ENCODE measurements around the gene HOXA3. TPM values are rescaled to one million over a fixed set of nuclear protein-coding genes. Genes with fewer than 3 reads are reported as not detected.
A peak's percentile ranks its signal among the peaks of the same experiment; 100 is the strongest.

HOXA3 gene
- total RNA-seq, 1 experiment from 2014 or later: 9.2 TPM

GRCh38 chr7:27113991-27114769 lies 38.2 kb downstream of the HOXA3 start:
- no peaks in the 10 kb centered on the region for H3K9me2 ChIP-seq (ENCODE audit: insufficient read depth)
- DNase-seq (ENCODE audit: low read depth, low spot score) (no peak), ATAC-seq (peak; percentile 30)
- H3K9ac ChIP-seq (ENCODE audit: low read length): peak overlapping the region; percentile 67
- intact Hi-C loops (cut with micrococcal nuclease): loop anchor here (2.0 kb wide), 1 partner anchor 17 kb away; the partner anchor contains the start of gene HOXA4
- H3K27ac ChIP-seq (ENCODE audit: low read depth, low read length): peak overlapping the region; percentile 60
- H2AFZ ChIP-seq (ENCODE audit: low read depth, low read length, poor library complexity, severe bottlenecking): no peak overlapping the region
- peak overlapping the region; percentile 57 to 60 for H3K4me3 ChIP-seq (replicated peaks in 1 of 2; ENCODE audit: low read depth in 1 of 2, low read length in 2 of 2)
- no peaks in the 10 kb centered on the region for H4K20me1 ChIP-seq (ENCODE audit: insufficient read depth)
- CTCF ChIA-PET: no interaction called here
- H3K79me2 ChIP-seq (ENCODE audit: insufficient read depth, low read length): peaks cover 20% of the 10 kb centered on the region
- BruUV-seq (replicated peaks): TSS peak; percentile 73
- no peak for TF ChIP-seq EZH2 (IDR thresholded peaks at IDR 0.05)
- peak overlapping the region; percentile 89 for H3K4me2 ChIP-seq (ENCODE audit: low read length)
- peaks cover 7% of the 10 kb centered on the region; the same call in 1 of the 2 replicates for H3K27me3 ChIP-seq (ENCODE audit: insufficient read depth, low read length)
- POLR2A ChIA-PET: interaction anchor here (0.5 to 2.4 kb wide), 6 partner anchors 16 to 450 kb away, joined by 3 to 8 read pairs (median 4); partner anchors contain the start of genes HOXA1, HOXA4 and SKAP2
- RAD21 ChIA-PET (ENCODE audit: low non-redundant PET in 1 of 2, low total read pairs in 2 of 2, uncharacterized antibody in 2 of 2, unreplicated experiment in 2 of 2): interaction anchor here in 1 of 2 experiments (1.5 kb wide), 1 partner anchor 259 kb away, joined by 3 read pairs; no protein-coding TSS in a partner anchor
- peaks cover 57 to 71% of the 10 kb centered on the region in 2 experiments for H3K4me1 ChIP-seq (ENCODE audit: control insufficient read depth in 1 of 2, insufficient read depth in 2 of 2, low read length in 2 of 2)
- H3K9me3 ChIP-seq (ENCODE audit: control insufficient read depth in 1 of 2, insufficient read depth in 1 of 2, low read depth in 1 of 2, low read length in 2 of 2): no peaks in the 10 kb centered on the region
- no peaks in the 10 kb centered on the region for H3K36me3 ChIP-seq (ENCODE audit: control insufficient read depth in 1 of 2, insufficient read depth in 2 of 2, low read length in 2 of 2)

DNA sequence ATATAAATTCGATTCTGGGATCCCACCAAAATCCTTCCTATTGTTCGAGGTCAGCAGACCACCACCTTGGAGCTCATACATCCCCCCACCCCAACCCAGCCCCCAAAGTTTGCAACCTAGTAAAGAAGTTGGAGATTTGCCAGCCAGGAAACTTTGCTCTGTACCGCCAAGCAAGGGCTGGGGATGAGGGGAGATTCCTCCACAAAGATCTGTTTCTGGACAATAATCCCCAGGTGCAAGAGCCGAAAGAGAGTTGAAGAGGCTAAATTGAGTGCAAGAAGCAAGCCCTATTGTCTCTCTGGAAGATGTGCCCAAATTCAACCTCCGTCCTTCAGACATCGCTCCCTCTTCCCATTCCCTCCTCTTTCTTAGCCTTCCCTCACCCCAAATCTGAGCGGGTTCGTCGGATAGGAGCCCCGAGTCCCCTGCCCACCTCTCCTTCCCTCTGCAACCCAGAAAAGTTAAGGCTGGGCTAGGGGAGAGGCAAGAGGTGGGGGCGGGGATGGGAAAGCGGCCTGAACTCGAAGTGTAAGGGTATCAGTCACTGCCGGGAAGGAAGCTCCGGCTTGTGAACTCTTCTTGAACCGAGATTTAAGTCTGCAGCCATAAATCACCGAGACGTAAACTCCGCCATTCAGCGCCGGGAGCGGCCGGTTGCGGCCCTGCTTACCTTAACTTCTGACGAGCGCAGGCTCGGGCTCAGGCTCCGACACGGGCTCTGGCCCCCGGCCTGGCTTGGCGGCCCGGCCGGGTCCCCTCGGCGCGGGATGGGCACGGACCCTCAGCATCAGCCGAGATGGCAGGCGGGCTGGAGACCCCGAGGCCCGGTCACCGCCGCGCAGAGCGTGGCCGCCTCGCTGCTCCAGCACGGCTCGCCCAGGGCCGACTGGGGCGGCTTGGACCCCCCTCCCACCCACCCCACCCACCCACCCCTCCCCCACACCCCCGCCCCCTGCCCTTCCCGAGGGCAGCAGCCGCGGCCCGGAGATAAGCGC lies 39.1 kb downstream of the HOXA3 start:
- ChIA-PET CTCF (no interaction called here), RAD21 (ENCODE audit: low non-redundant PET in 1 of 2, low total read pairs in 2 of 2, uncharacterized antibody in 2 of 2, unreplicated experiment in 2 of 2) (interaction anchor here in 1 of 2 experiments (1.5 kb wide), 1 partner anchor 258 kb away, joined by 3 read pairs; no protein-coding TSS in a partner anchor), POLR2A (interaction anchor here (0.5 to 2.4 kb wide), 3 partner anchors 15 to 449 kb away, joined by 3 to 6 read pairs (median 3); no protein-coding TSS in a partner anchor)
- H3K4me1 ChIP-seq (ENCODE audit: control insufficient read depth in 1 of 2, insufficient read depth in 2 of 2, low read length in 2 of 2): peaks cover 56 to 63% of the 10 kb centered on the region in 2 experiments
- H3K27me3 ChIP-seq (ENCODE audit: insufficient read depth, low read length): no peaks in the 10 kb centered on the region
- H3K79me2 ChIP-seq (ENCODE audit: insufficient read depth, low read length): peaks cover 20% of the 10 kb centered on the region
- peak overlapping the region; percentile 98 for H3K4me2 ChIP-seq (ENCODE audit: low read length)
- no TSS peak for BruUV-seq (replicated peaks)
- DNase-seq (ENCODE audit: low read depth, low spot score): peak; percentile 60
- H3K9me3 ChIP-seq (ENCODE audit: control insufficient read depth in 1 of 2, insufficient read depth in 1 of 2, low read depth in 1 of 2, low read length in 2 of 2): no peaks in the 10 kb centered on the region
- H4K20me1 ChIP-seq (ENCODE audit: insufficient read depth): no peaks in the 10 kb centered on the region
- H3K9ac ChIP-seq (ENCODE audit: low read length): peak overlapping the region; percentile 70
- no peak overlapping the region for H2AFZ ChIP-seq (ENCODE audit: low read depth, low read length, poor library complexity, severe bottlenecking)
- H3K9me2 ChIP-seq (ENCODE audit: insufficient read depth): no peaks in the 10 kb centered on the region
- peak overlapping the region; percentile 57 to 74 for H3K4me3 ChIP-seq (replicated peaks in 1 of 2; ENCODE audit: low read depth in 1 of 2, low read length in 2 of 2)
- peak; percentile 36 for ATAC-seq
- H3K36me3 ChIP-seq (ENCODE audit: control insufficient read depth in 1 of 2, insufficient read depth in 2 of 2, low read length in 2 of 2): no peaks in the 10 kb centered on the region
- intact Hi-C loops (cut with micrococcal nuclease): no loop called here
- H3K27ac ChIP-seq (ENCODE audit: low read depth, low read length): peak overlapping the region; percentile 72
- TF ChIP-seq CBX3 (IDR thresholded peaks at IDR 0.05; ENCODE audit: low read depth) (no peak), ELF1 (IDR thresholded peaks at IDR 0.05; ENCODE audit: borderline replicate concordance, low read depth) (no peak), POLR2AphosphoS5 (IDR thresholded peaks at IDR 0.05; ENCODE audit: low read depth, low read length) (peak; percentile 55), SRF (IDR thresholded peaks at IDR 0.05; ENCODE audit: low read depth) (no peak), REST (IDR thresholded peaks at IDR 0.05; ENCODE audit: low read depth) (no peak), EZH2phosphoT487 (IDR thresholded peaks at IDR 0.05; ENCODE audit: borderline replicate concordance) (no peak), RAD21 (IDR thresholded peaks at IDR 0.05; ENCODE audit: low read depth) (no peak), TCF7L2 (IDR thresholded peaks at IDR 0.05; ENCODE audit: borderline replicate concordance, extremely low read depth, insufficient read depth, insufficient read length) (peak; percentile 45), FOSL1 (IDR thresholded peaks at IDR 0.05; ENCODE audit: low read depth) (no peak)
- TF ChIP-seq, protein P1, sequence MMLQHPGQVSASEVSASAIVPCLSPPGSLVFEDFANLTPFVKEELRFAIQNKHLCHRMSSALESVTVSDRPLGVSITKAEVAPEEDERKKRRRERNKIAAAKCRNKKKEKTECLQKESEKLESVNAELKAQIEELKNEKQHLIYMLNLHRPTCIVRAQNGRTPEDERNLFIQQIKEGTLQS (IDR thresholded peaks at IDR 0.05): no peak
- TF ChIP-seq, protein P2, sequence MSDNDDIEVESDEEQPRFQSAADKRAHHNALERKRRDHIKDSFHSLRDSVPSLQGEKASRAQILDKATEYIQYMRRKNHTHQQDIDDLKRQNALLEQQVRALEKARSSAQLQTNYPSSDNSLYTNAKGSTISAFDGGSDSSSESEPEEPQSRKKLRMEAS (IDR thresholded peaks at IDR 0.05): no peak; the same call in 1 of the 2 replicates

Measured in HCT116 (cell line).